ENCODE data around the gene BCL2L1. TPM values are rescaled to one million over a fixed set of nuclear protein-coding genes. Genes with fewer than 3 reads are reported as not detected.
A peak's percentile ranks its signal among the peaks of the same experiment; 100 is the strongest.

BCL2L1 gene
- total RNA-seq, 1 donor from 2014 or later, result 66.6 TPM

DNA sequence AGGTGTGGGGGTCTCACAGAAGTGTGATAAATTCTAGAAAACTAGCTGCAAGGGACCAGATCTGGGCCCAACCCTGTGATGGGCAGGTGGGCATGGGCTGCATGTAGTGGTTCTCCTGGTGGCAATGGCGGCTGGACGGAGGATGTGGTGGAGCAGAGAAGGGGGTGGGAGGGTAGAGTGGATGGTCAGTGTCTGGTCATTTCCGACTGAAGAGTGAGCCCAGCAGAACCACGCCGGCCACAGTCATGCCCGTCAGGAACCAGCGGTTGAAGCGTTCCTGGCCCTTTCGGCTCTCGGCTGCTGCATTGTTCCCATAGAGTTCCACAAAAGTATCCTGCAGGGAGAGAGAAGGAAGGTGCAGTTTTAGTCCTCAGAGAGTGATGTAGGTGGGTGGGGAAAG, 56.9 kb downstream of the BCL2L1 start:
- Mint-ChIP-seq H3K9me3 (no peaks in the 10 kb centered on the region), H3K4me1 (peaks cover 19% of the 10 kb centered on the region), H3K4me3 (no peak overlapping the region), H3K27me3 (ENCODE audit: low read depth) (no peaks in the 10 kb centered on the region), H3K36me3 (peaks cover 11% of the 10 kb centered on the region), H3K27ac (peak overlapping the region; percentile 10)
- DNase-seq (ENCODE audit: low spot score in 2 of 2, unreplicated experiment in 2 of 2), result no peak
- TF ChIP-seq, protein P1, sequence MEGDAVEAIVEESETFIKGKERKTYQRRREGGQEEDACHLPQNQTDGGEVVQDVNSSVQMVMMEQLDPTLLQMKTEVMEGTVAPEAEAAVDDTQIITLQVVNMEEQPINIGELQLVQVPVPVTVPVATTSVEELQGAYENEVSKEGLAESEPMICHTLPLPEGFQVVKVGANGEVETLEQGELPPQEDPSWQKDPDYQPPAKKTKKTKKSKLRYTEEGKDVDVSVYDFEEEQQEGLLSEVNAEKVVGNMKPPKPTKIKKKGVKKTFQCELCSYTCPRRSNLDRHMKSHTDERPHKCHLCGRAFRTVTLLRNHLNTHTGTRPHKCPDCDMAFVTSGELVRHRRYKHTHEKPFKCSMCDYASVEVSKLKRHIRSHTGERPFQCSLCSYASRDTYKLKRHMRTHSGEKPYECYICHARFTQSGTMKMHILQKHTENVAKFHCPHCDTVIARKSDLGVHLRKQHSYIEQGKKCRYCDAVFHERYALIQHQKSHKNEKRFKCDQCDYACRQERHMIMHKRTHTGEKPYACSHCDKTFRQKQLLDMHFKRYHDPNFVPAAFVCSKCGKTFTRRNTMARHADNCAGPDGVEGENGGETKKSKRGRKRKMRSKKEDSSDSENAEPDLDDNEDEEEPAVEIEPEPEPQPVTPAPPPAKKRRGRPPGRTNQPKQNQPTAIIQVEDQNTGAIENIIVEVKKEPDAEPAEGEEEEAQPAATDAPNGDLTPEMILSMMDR (IDR thresholded peaks at IDR 0.05; ENCODE audit: unreplicated experiment), result no peak

DNA sequence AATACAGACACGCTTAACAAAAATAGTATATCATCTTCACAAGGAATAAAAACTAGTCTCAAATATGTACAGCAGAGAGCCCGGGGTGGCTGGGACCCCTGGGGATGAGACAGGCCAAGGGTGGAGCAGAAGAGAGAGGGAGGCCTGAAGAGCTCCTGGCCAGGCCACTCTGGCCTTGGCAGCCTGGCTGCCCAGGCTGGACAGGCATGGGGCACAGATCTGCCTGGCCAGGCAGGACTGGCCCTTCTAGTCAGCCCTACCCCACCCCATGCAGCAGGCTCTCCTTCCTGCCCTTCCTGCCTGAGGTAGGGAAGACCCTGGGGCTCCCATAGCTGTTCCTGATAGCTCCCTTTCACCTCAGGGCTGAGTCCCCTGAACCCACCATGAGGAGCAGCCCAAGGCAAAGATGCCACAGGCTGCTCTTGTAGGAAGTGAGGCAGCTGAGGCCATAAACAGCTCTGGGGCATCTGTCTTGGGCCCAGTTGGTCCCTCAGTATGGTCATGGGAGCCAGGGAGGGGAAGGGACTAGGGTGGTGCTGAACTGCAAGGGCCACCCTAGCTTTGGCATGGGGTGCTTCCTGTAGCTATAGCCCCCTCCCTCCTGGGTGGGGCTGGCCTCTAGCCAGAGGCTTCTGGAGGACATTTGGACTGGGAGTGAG, 57.8 kb downstream of the BCL2L1 start:
- peak overlapping the region; percentile 69 for H3K27ac Mint-ChIP-seq

DNA sequence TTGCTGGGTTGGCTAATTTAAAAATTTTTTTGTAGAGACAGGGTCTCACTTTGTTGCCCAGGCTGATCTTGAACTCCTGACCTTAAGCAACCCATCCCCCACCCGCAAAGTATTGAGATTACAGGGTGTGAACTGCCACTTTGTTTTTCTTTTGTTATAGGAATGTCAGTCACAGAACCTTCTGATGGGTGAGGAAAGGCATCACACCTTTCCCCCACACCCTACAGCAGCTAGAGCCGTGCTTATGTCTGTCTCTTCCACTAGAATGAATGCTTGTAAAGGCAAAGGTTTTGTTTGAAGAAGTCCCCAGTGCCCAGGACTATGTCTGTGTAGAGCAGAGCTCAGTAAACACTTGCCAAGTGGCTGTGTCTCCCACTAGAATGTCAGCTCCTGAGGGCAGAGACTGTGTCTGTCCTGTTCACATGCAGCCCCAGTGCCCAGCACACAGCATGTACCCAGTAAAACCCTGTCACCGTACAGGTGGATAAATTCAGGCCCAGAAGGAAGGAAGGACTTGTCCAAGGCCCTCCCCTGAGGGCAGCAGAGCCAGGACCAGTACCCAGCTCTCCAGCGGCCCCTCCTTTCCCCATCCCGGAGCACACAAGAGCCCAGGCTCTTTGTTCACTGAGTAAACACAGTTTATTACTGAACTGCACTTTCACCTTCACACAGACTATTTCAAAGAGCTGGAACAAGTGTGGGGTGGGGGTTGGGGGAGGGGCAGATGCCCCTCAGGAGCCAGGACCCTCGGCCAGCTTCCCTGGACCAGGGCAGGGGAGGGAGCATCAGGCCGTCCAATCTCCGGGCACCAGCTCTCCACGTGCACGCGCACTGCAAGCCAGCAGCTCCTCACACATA, 58.6 kb downstream of the BCL2L1 start:
- H3K4me1 Mint-ChIP-seq, result peaks cover 19% of the 10 kb centered on the region
- no peak for DNase-seq (ENCODE audit: low spot score in 2 of 2, unreplicated experiment in 2 of 2)
- no peak overlapping the region for H3K4me3 Mint-ChIP-seq

More for the DNA sequence above, 57.8 kb downstream of the BCL2L1 start:
- Mint-ChIP-seq H3K4me1 (peaks cover 19% of the 10 kb centered on the region), H3K4me3 (no peak overlapping the region), H3K27me3 (ENCODE audit: low read depth) (no peaks in the 10 kb centered on the region), H3K36me3 (peaks cover 11% of the 10 kb centered on the region), H3K9me3 (no peaks in the 10 kb centered on the region)
- TF ChIP-seq, protein P1 (IDR thresholded peaks at IDR 0.05; ENCODE audit: unreplicated experiment), result no peak
- no peak for DNase-seq (ENCODE audit: low spot score in 2 of 2, unreplicated experiment in 2 of 2)

DNA sequence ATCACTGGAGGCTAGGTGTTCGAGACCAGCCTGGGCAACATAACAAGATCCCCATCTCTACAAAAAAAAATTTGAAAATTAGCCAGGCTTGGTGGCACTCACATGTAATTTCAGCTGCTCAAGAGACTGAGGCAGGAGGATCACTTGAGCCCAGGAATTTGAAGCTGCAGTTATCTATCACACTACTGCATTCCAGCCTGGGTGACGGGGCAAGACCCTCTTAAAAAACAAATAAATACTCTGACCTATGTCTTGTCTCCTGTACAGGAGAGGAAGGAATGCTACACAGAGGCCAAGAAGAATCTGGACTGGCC, 59.2 kb downstream of the BCL2L1 start:
- DNase-seq (ENCODE audit: low spot score in 2 of 2, unreplicated experiment in 2 of 2), result no peak
- Mint-ChIP-seq H3K36me3 (peaks cover 6% of the 10 kb centered on the region), H3K27ac (peak overlapping the region; percentile 69), H3K9me3 (no peaks in the 10 kb centered on the region), H3K4me1 (peaks cover 19% of the 10 kb centered on the region), H3K4me3 (no peak overlapping the region), H3K27me3 (ENCODE audit: low read depth) (no peaks in the 10 kb centered on the region)
- TF ChIP-seq, protein P1 (IDR thresholded peaks at IDR 0.05; ENCODE audit: unreplicated experiment), result no peak

More for the DNA sequence above, 58.6 kb downstream of the BCL2L1 start:
- TF ChIP-seq, protein P1 (IDR thresholded peaks at IDR 0.05; ENCODE audit: unreplicated experiment), result no peak
- Mint-ChIP-seq H3K27me3 (ENCODE audit: low read depth) (no peaks in the 10 kb centered on the region), H3K36me3 (peaks cover 6% of the 10 kb centered on the region), H3K27ac (peak overlapping the region; percentile 69), H3K9me3 (no peaks in the 10 kb centered on the region)

DNA sequence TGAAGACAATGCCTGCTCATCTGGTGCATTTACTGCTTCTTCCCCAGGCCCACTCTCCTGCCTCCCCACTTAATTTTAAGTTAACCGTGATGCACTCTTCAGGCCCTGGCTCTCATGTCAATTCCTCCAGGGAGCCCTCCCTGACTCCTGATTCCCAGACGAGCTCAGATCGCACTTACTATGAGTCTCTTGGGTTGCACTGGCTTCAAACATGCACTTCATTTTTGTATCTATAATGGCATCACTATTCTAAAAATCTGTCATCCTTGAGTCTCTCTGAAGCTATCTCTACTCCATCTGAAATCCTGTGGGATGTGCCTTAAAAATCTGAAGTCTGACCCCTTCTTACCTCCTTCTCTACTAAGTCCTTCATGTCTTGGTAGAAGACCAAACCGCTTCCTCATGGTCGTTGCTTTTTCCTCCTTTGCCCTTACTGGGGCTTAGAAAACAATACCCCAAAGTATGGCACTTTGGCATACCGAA, 60.3 kb downstream of the BCL2L1 start:
- TF ChIP-seq, protein P1 (IDR thresholded peaks at IDR 0.05; ENCODE audit: unreplicated experiment), result no peak
- peak overlapping the region; percentile 59 for H3K4me3 Mint-ChIP-seq
- no peaks in the 10 kb centered on the region for H3K27me3 Mint-ChIP-seq (ENCODE audit: low read depth)
- H3K36me3 Mint-ChIP-seq, result peaks cover 6% of the 10 kb centered on the region
- H3K27ac Mint-ChIP-seq, result peak overlapping the region; percentile 84
- DNase-seq (ENCODE audit: low spot score in 2 of 2, unreplicated experiment in 2 of 2), result no peak
- H3K4me1 Mint-ChIP-seq, result peaks cover 19% of the 10 kb centered on the region
- H3K9me3 Mint-ChIP-seq, result no peaks in the 10 kb centered on the region

Data from mesothelial cell of epicardium (in vitro differentiated cells).